Measurements from ENCODE around the gene PPM1E.

PPM1E gene

GRCh38 chr17:58998871-58999270 lies 243.2 kb downstream of the PPM1E start:
- Histone ChIP-seq H3K9ac (ENCODE audit: insufficient read length, low read depth) (no peak overlapping the region), H3K27me3 (ENCODE audit: insufficient read depth, insufficient read length) (no peaks in the 10 kb centered on the region), H3K36me3 (ENCODE audit: insufficient read depth, insufficient read length, low read length) (peaks cover 11% of the 10 kb centered on the region), H3K4me1 (ENCODE audit: insufficient read depth, insufficient read length) (no peaks in the 10 kb centered on the region), H3K4me3 (ENCODE audit: insufficient read length, low read depth) (no peak overlapping the region), H3K9me3 (ENCODE audit: insufficient read depth, low read length) (no peaks in the 10 kb centered on the region)
- no peak for DNase-seq (ENCODE audit: low read depth, low spot score)
- no peak for TF ChIP-seq SUZ12 (IDR thresholded peaks at IDR 0.05; ENCODE audit: extremely low read depth, insufficient read depth, insufficient read length)
- TF ChIP-seq YY1 (IDR thresholded peaks at IDR 0.05; ENCODE audit: insufficient read depth, insufficient read length): no peak
- no peak for TF ChIP-seq ZNF274 (IDR thresholded peaks at IDR 0.05; ENCODE audit: low read depth, low read length)

- Histone ChIP-seq H3K36me3 (ENCODE audit: insufficient read depth, insufficient read length, low read length) (peaks cover 11% of the 10 kb centered on the region), H3K27me3 (ENCODE audit: insufficient read depth, insufficient read length) (no peaks in the 10 kb centered on the region), H3K9ac (ENCODE audit: insufficient read length, low read depth) (no peak overlapping the region), H3K4me1 (ENCODE audit: insufficient read depth, insufficient read length) (no peaks in the 10 kb centered on the region), H3K9me3 (ENCODE audit: insufficient read depth, low read length) (no peaks in the 10 kb centered on the region), H3K4me3 (ENCODE audit: insufficient read length, low read depth) (no peak overlapping the region)
- DNase-seq (ENCODE audit: low read depth, low spot score): no peak
- TF ChIP-seq YY1 (IDR thresholded peaks at IDR 0.05; ENCODE audit: insufficient read depth, insufficient read length) (no peak), SUZ12 (IDR thresholded peaks at IDR 0.05; ENCODE audit: extremely low read depth, insufficient read depth, insufficient read length) (no peak), ZNF274 (IDR thresholded peaks at IDR 0.05; ENCODE audit: low read depth, low read length) (no peak)
These were observed 243.8 kb downstream of the PPM1E start for GRCh38 chr17:58999500-58999899.

- Histone ChIP-seq H3K36me3 (ENCODE audit: insufficient read depth, insufficient read length, low read length) (peaks cover 11% of the 10 kb centered on the region), H3K9ac (ENCODE audit: insufficient read length, low read depth) (no peak overlapping the region), H3K9me3 (ENCODE audit: insufficient read depth, low read length) (no peaks in the 10 kb centered on the region), H3K4me1 (ENCODE audit: insufficient read depth, insufficient read length) (no peaks in the 10 kb centered on the region), H3K4me3 (ENCODE audit: insufficient read length, low read depth) (no peak overlapping the region), H3K27me3 (ENCODE audit: insufficient read depth, insufficient read length) (no peaks in the 10 kb centered on the region)
- DNase-seq (ENCODE audit: low read depth, low spot score): no peak
- TF ChIP-seq ZNF274 (IDR thresholded peaks at IDR 0.05; ENCODE audit: low read depth, low read length) (no peak), YY1 (IDR thresholded peaks at IDR 0.05; ENCODE audit: insufficient read depth, insufficient read length) (no peak), SUZ12 (IDR thresholded peaks at IDR 0.05; ENCODE audit: extremely low read depth, insufficient read depth, insufficient read length) (no peak)
These were observed 244.4 kb downstream of the PPM1E start for GRCh38 chr17:59000022-59000421.

GRCh38 chr17:59001158-59001814 lies 245.6 kb downstream of the PPM1E start:
- no peak overlapping the region for H3K9ac ChIP-seq (ENCODE audit: insufficient read length, low read depth)

GRCh38 chr17:59002126-59002525 lies 246.5 kb downstream of the PPM1E start:
- Histone ChIP-seq H3K9ac (ENCODE audit: insufficient read length, low read depth) (no peak overlapping the region), H3K9me3 (ENCODE audit: insufficient read depth, low read length) (no peaks in the 10 kb centered on the region), H3K27me3 (ENCODE audit: insufficient read depth, insufficient read length) (no peaks in the 10 kb centered on the region), H3K4me3 (ENCODE audit: insufficient read length, low read depth) (no peak overlapping the region), H3K36me3 (ENCODE audit: insufficient read depth, insufficient read length, low read length) (peaks cover 15% of the 10 kb centered on the region), H3K4me1 (ENCODE audit: insufficient read depth, insufficient read length) (no peaks in the 10 kb centered on the region)
- DNase-seq (ENCODE audit: low read depth, low spot score): no peak
- TF ChIP-seq SUZ12 (IDR thresholded peaks at IDR 0.05; ENCODE audit: extremely low read depth, insufficient read depth, insufficient read length) (no peak), ZNF274 (IDR thresholded peaks at IDR 0.05; ENCODE audit: low read depth, low read length) (no peak), YY1 (IDR thresholded peaks at IDR 0.05; ENCODE audit: insufficient read depth, insufficient read length) (no peak)

More at GRCh38 chr17:59001158-59001814, 245.6 kb downstream of the PPM1E start:
- TF ChIP-seq YY1 (IDR thresholded peaks at IDR 0.05; ENCODE audit: insufficient read depth, insufficient read length) (no peak), SUZ12 (IDR thresholded peaks at IDR 0.05; ENCODE audit: extremely low read depth, insufficient read depth, insufficient read length) (no peak)
- Histone ChIP-seq H3K4me1 (ENCODE audit: insufficient read depth, insufficient read length) (no peaks in the 10 kb centered on the region), H3K36me3 (ENCODE audit: insufficient read depth, insufficient read length, low read length) (peaks cover 15% of the 10 kb centered on the region), H3K27me3 (ENCODE audit: insufficient read depth, insufficient read length) (no peaks in the 10 kb centered on the region), H3K9me3 (ENCODE audit: insufficient read depth, low read length) (no peaks in the 10 kb centered on the region), H3K4me3 (ENCODE audit: insufficient read length, low read depth) (no peak overlapping the region)
- DNase-seq (ENCODE audit: low read depth, low spot score): no peak

DNA sequence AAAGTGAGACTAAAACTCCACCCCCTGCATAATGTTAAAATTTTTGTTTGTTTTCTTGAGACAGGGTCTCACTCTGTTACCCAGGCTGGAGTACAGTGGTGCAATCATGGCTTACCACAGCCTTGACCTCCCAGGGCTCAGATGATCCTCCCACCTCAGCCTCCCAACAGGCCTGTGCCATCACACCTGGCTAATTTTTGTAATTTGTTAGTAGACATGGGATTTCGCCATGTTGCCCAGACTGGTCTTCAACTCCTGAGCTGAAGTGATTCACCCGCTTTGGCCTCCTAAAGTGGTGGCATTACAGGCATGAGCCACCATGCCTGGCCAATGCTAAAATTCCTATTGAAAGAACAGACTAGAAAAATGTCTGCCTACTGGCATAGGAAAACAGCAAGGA lies 247.2 kb downstream of the PPM1E start:
- no peak for TF ChIP-seq YY1 (IDR thresholded peaks at IDR 0.05; ENCODE audit: insufficient read depth, insufficient read length)
- no peak for TF ChIP-seq SUZ12 (IDR thresholded peaks at IDR 0.05; ENCODE audit: extremely low read depth, insufficient read depth, insufficient read length)
- TF ChIP-seq ZNF274 (IDR thresholded peaks at IDR 0.05; ENCODE audit: low read depth, low read length): no peak
- H3K36me3 ChIP-seq (ENCODE audit: insufficient read depth, insufficient read length, low read length): peaks cover 15% of the 10 kb centered on the region
- H3K9me3 ChIP-seq (ENCODE audit: insufficient read depth, low read length): no peaks in the 10 kb centered on the region
- H3K9ac ChIP-seq (ENCODE audit: insufficient read length, low read depth): no peak overlapping the region
- no peak for DNase-seq (ENCODE audit: low read depth, low spot score)
- H3K27me3 ChIP-seq (ENCODE audit: insufficient read depth, insufficient read length): no peaks in the 10 kb centered on the region
- H3K4me1 ChIP-seq (ENCODE audit: insufficient read depth, insufficient read length): no peaks in the 10 kb centered on the region
- H3K4me3 ChIP-seq (ENCODE audit: insufficient read length, low read depth): no peak overlapping the region

- Histone ChIP-seq H3K4me3 (ENCODE audit: insufficient read length, low read depth) (no peak overlapping the region), H3K9me3 (ENCODE audit: insufficient read depth, low read length) (no peaks in the 10 kb centered on the region), H3K27me3 (ENCODE audit: insufficient read depth, insufficient read length) (no peaks in the 10 kb centered on the region), H3K9ac (ENCODE audit: insufficient read length, low read depth) (no peak overlapping the region), H3K36me3 (ENCODE audit: insufficient read depth, insufficient read length, low read length) (peaks cover 12% of the 10 kb centered on the region), H3K4me1 (ENCODE audit: insufficient read depth, insufficient read length) (no peaks in the 10 kb centered on the region)
- TF ChIP-seq ZNF274 (IDR thresholded peaks at IDR 0.05; ENCODE audit: low read depth, low read length) (no peak), YY1 (IDR thresholded peaks at IDR 0.05; ENCODE audit: insufficient read depth, insufficient read length) (no peak), SUZ12 (IDR thresholded peaks at IDR 0.05; ENCODE audit: extremely low read depth, insufficient read depth, insufficient read length) (no peak)
- DNase-seq (ENCODE audit: low read depth, low spot score): no peak
These were observed 248.2 kb downstream of the PPM1E start for GRCh38 chr17:59003860-59004259.

Measured in NT2/D1 (cell line).